ENCODE data around the gene NONO.

DNA sequence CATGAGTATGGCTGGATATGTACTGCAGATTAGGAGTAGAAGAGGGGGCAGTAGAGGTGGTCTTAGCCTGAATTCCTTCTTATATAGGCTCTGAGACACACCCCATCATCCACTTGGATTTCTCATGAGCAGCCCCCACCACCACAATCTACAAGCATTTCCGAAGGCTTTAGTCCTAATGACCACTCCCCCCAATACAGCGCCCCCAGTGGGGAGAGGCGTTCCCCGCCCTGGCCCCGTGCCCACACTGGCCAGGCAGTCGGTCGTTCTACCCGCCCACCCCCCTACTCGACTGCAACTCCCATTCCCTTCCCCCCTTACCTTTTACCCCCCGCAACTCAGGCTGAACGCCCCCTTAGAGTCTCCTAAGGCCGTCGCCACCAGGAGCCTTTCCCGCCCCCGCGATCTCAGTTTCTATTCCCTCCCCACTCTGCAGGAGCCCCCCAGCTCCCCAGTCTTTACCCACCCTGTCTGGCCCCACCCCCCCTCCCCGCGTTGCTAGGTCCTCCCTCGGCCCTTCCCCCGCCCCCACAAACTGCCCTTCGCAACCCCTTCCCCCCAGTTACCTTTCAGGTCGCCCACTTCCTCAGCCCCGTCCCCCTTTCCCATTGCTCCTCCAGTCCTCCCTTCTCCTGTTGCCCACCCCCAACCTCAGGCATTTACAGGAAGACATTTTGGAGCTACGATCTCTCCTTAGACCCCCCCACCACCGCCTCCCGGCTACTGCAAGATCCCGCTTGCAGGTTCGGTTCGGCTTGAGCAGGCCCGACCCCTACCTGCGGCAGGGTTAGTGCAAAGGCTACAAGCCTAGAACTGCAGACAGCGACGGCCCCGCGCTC lies 30.0 kb upstream of the NONO start:
- TF ChIP-seq POLR2AphosphoS5 (IDR thresholded peaks at IDR 0.05; ENCODE audit: low read depth, low read length): no peak
- TF ChIP-seq, protein P1, sequence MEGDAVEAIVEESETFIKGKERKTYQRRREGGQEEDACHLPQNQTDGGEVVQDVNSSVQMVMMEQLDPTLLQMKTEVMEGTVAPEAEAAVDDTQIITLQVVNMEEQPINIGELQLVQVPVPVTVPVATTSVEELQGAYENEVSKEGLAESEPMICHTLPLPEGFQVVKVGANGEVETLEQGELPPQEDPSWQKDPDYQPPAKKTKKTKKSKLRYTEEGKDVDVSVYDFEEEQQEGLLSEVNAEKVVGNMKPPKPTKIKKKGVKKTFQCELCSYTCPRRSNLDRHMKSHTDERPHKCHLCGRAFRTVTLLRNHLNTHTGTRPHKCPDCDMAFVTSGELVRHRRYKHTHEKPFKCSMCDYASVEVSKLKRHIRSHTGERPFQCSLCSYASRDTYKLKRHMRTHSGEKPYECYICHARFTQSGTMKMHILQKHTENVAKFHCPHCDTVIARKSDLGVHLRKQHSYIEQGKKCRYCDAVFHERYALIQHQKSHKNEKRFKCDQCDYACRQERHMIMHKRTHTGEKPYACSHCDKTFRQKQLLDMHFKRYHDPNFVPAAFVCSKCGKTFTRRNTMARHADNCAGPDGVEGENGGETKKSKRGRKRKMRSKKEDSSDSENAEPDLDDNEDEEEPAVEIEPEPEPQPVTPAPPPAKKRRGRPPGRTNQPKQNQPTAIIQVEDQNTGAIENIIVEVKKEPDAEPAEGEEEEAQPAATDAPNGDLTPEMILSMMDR (IDR thresholded peaks at IDR 0.05): no peak; the same call in 1 of the 2 replicates
- TF ChIP-seq, protein P2, sequence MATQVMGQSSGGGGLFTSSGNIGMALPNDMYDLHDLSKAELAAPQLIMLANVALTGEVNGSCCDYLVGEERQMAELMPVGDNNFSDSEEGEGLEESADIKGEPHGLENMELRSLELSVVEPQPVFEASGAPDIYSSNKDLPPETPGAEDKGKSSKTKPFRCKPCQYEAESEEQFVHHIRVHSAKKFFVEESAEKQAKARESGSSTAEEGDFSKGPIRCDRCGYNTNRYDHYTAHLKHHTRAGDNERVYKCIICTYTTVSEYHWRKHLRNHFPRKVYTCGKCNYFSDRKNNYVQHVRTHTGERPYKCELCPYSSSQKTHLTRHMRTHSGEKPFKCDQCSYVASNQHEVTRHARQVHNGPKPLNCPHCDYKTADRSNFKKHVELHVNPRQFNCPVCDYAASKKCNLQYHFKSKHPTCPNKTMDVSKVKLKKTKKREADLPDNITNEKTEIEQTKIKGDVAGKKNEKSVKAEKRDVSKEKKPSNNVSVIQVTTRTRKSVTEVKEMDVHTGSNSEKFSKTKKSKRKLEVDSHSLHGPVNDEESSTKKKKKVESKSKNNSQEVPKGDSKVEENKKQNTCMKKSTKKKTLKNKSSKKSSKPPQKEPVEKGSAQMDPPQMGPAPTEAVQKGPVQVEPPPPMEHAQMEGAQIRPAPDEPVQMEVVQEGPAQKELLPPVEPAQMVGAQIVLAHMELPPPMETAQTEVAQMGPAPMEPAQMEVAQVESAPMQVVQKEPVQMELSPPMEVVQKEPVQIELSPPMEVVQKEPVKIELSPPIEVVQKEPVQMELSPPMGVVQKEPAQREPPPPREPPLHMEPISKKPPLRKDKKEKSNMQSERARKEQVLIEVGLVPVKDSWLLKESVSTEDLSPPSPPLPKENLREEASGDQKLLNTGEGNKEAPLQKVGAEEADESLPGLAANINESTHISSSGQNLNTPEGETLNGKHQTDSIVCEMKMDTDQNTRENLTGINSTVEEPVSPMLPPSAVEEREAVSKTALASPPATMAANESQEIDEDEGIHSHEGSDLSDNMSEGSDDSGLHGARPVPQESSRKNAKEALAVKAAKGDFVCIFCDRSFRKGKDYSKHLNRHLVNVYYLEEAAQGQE (IDR thresholded peaks at IDR 0.05; ENCODE audit: insufficient read depth in 1 of 2, low read depth in 2 of 2, low read length in 1 of 2): no peak
